IMR-90 (cell line): ENCODE measurements around the gene HUWE1. TPM values are rescaled to one million over a fixed set of nuclear protein-coding genes. Genes with fewer than 3 reads are reported as not detected.

Experiments used
- ATAC-seq: fragments of 200-7000 bp; cut with Tn5 transposase; 2 replicates; pipeline ENCODE4 v1.9.1; 2020; ENCODE audit warnings: low read depth, mild to moderate bottlenecking, moderate library complexity
- BruUV-seq: library from RNA; stranded (reverse); fragments of 400-500 nt; replicated peaks from 2 replicates; lab custom pipeline; 2021; lab: Mats Ljungman, UMichigan
- CTCF ChIA-PET: fragments of 300-600 bp; formaldehyde crosslinking; extraction: SDS; loops from one replicate; lab custom pipeline; 2021; ENCODE audit warnings: antibody characterized with exemption; lab: Yijun Ruan, JAX
- POLR2A ChIA-PET: fragments of 300-600 bp; sonication (Branson Sonifier 250); formaldehyde crosslinking; loops from one replicate; lab custom pipeline; 2022; ENCODE audit warnings: antibody characterized with exemption; ENCODE audit not compliant: unreplicated experiment; lab: Charles Lee
- DNase-seq: peaks from one replicate; pipeline ENCODE4 v3.0.0; 2013
- H2AFZ ChIP-seq: replicated peaks from 2 replicates; pipeline ENCODE3; 2013; ENCODE audit warnings: low read length, mild to moderate bottlenecking; ENCODE audit not compliant: poor library complexity
- H2AK5ac ChIP-seq: 2 replicates; pipeline ENCODE4 v1.6.1; 2013; ENCODE audit warnings: low read depth, low read length, inconsistent platforms
- H2AK9ac ChIP-seq: replicated peaks from 2 replicates; pipeline ENCODE3; 2013; ENCODE audit warnings: mild to moderate bottlenecking, low read depth, low read length, moderate library complexity; ENCODE audit not compliant: poor library complexity
- H2BK120ac ChIP-seq: 2 replicates; pipeline ENCODE4 v1.6.1; 2013; ENCODE audit warnings: low read depth, low read length, inconsistent platforms
- H2BK15ac ChIP-seq: 3 replicates; pipeline ENCODE4 v1.6.1; 2013; ENCODE audit warnings: low read depth, low read length, inconsistent platforms
- H2BK20ac ChIP-seq: 2 replicates; pipeline ENCODE4 v1.6.1; 2013; ENCODE audit warnings: low read depth, mild to moderate bottlenecking, inconsistent platforms, low read length, moderate library complexity
- H2BK5ac ChIP-seq: 2 replicates; pipeline ENCODE4 v1.6.1; 2013; ENCODE audit warnings: mild to moderate bottlenecking, low read depth, low read length, inconsistent platforms; ENCODE audit not compliant: poor library complexity, severe bottlenecking
- H3K14ac ChIP-seq: replicated peaks from 2 replicates; pipeline ENCODE4 v1.6.1; 2013; ENCODE audit warnings: low read depth, low read length, inconsistent platforms
- H3K18ac ChIP-seq: 2 replicates; pipeline ENCODE4 v1.6.1; 2013; ENCODE audit warnings: low read depth, low read length, control low read depth
- H3K23ac ChIP-seq: 2 replicates; pipeline ENCODE4 v1.6.1; 2013; ENCODE audit warnings: low read depth, low read length, inconsistent platforms
- H3K27ac ChIP-seq: 2 replicates; pipeline ENCODE4 v1.5.1; 2013; ENCODE audit warnings: mild to moderate bottlenecking, control low read depth, low read length; ENCODE audit not compliant: insufficient read depth
- H3K27me3 ChIP-seq: 2 replicates; pipeline ENCODE4 v1.6.1; 2013; ENCODE audit warnings: low read length; ENCODE audit not compliant: control insufficient read depth, insufficient read depth
- H3K36me3 ChIP-seq: 2 replicates; pipeline ENCODE4 v1.6.1; 2013; ENCODE audit warnings: low read length, mixed read lengths; ENCODE audit not compliant: control insufficient read depth, insufficient read depth
- H3K4ac ChIP-seq: 2 replicates; pipeline ENCODE4 v1.6.1; 2013; ENCODE audit warnings: low read depth, low read length, inconsistent platforms
- H3K4me1 ChIP-seq: 2 replicates; pipeline ENCODE4 v1.6.1; 2013; ENCODE audit warnings: low read length, mixed read lengths; ENCODE audit not compliant: control insufficient read depth, insufficient read depth
- H3K4me2 ChIP-seq: 2 replicates; pipeline ENCODE4 v1.6.1; 2013; ENCODE audit warnings: low read depth, mild to moderate bottlenecking, control low read depth, low read length, moderate library complexity
- H3K4me3 ChIP-seq: 2 replicates; pipeline ENCODE4 v1.5.1; 2013; ENCODE audit warnings: low read depth, mild to moderate bottlenecking, control low read depth, low read length, moderate library complexity; ENCODE audit not compliant: insufficient read depth
- H3K56ac ChIP-seq: 2 replicates; pipeline ENCODE4 v1.6.1; 2013; ENCODE audit warnings: low read length, inconsistent platforms; ENCODE audit not compliant: insufficient read depth; ENCODE audit errors: extremely low read depth
- H3K79me1 ChIP-seq, 2 experiments: 2 replicates each; pipeline ENCODE4 v1.6.1; 2013; ENCODE audit warnings: low read length in 2 of 2, inconsistent platforms in 1 of 2, low read depth in 1 of 2
- H3K9ac ChIP-seq: 2 replicates; pipeline ENCODE4 v1.6.1; 2013; ENCODE audit warnings: low read depth, low read length, control low read depth
- H3K9me1 ChIP-seq: 2 replicates; pipeline ENCODE4 v1.6.1; 2013; ENCODE audit warnings: low read length, inconsistent platforms; ENCODE audit not compliant: insufficient read depth
- H3K9me3 ChIP-seq: 2 replicates; pipeline ENCODE4 v1.6.1; 2013; ENCODE audit warnings: low read length; ENCODE audit not compliant: control insufficient read depth, insufficient read depth
- H4K20me1 ChIP-seq: 2 replicates; pipeline ENCODE4 v1.6.1; 2013; ENCODE audit warnings: low read length, inconsistent platforms; ENCODE audit not compliant: insufficient read depth
- H4K5ac ChIP-seq: 2 replicates; pipeline ENCODE4 v1.6.1; 2013; ENCODE audit warnings: mild to moderate bottlenecking, low read depth, low read length, control low read depth
- H4K8ac ChIP-seq, 2 experiments: 2 replicates each; pipeline ENCODE4 v1.6.1; 2013; ENCODE audit warnings: low read depth in 2 of 2, low read length in 2 of 2, control low read depth in 1 of 2, inconsistent platforms in 1 of 2
- H4K91ac ChIP-seq: 2 replicates; pipeline ENCODE4 v1.6.1; 2013; ENCODE audit warnings: low read depth, low read length, inconsistent platforms; ENCODE audit not compliant: insufficient read depth
- CEBPB ChIP-seq: IDR thresholded peaks from 2 replicates; pipeline ENCODE4 v1.6.1; 2012; ENCODE audit warnings: low read depth, low read length, improper control_type of control experiment
- CHD1 ChIP-seq: IDR thresholded peaks from 2 replicates; pipeline ENCODE4 v1.6.1; 2012; ENCODE audit warnings: low read depth, low read length, improper control_type of control experiment
- FOS ChIP-seq: fragments of 150-350 bp; IDR thresholded peaks from 2 replicates; pipeline ENCODE4 v1.6.1; 2016; ENCODE audit warnings: low read depth, low read length
- MAZ ChIP-seq: IDR thresholded peaks from 2 replicates; pipeline ENCODE4 v1.6.1; 2012; ENCODE audit warnings: low read depth, mild to moderate bottlenecking, low read length, improper control_type of control experiment, moderate library complexity, borderline replicate concordance
- NFE2L2 ChIP-seq: fragments of 150-350 bp; IDR thresholded peaks from 2 replicates; pipeline ENCODE4 v1.6.1; 2016; ENCODE audit warnings: low read depth, mild to moderate bottlenecking, low read length
- POLR2A ChIP-seq: IDR thresholded peaks from 2 replicates; pipeline ENCODE4 v1.6.1; 2012; ENCODE audit warnings: mild to moderate bottlenecking, low read depth, low read length
- RFX5 ChIP-seq: IDR thresholded peaks from 2 replicates; pipeline ENCODE4 v1.8.0; 2012; ENCODE audit warnings: low read depth, mild to moderate bottlenecking, low read length, moderate library complexity
- WGBS, 2 experiments: methylation state at CpG; one replicate each; pipeline versions ENCODE4 v1.1.5 to v1.1.7; 2013; ENCODE audit warnings: missing lambda C conversion rate in 2 of 2; ENCODE audit not compliant: insufficient read length in 1 of 2; ENCODE audit errors: extremely low coverage in 2 of 2; 5-methylcytosine and 5-hydroxymethylcytosine counted together
- dilution Hi-C: fragments of 300-500 bp; cut with HindIII; formaldehyde crosslinking; loops from one replicate; pipeline ENCODE4 v1.14.3; 2018; ENCODE audit warnings: low sequenced_read_pairs; ENCODE audit not compliant: unreplicated experiment
- in situ Hi-C: fragments of 300-500 bp; cut with MboI; formaldehyde crosslinking; loops from 3 replicates; pipeline ENCODE4 v1.14.3; 2019; ENCODE audit warnings: low sequenced_read_pairs, inconsistent platforms, mixed read lengths
- intact Hi-C: fragments of 100-400 bp; cut with micrococcal nuclease; formaldehyde crosslinking; loops from 2 replicates; pipeline ENCODE4 v1.10.0; 2022
- polyA plus RNA-seq, 3 experiments: library from polyadenylated mRNA; depleted of rRNA; stranded (reverse); fragments of >200 nt; gene quantifications; 2 replicates each; pipeline ENCODE4 v1.2.3, GENCODE V29; 2012; ENCODE audit warnings: low replicate concordance in 1 of 3
- total RNA-seq: library from RNA; depleted of rRNA; stranded (reverse); fragments of >200 nt; gene quantifications from 2 replicates; pipeline ENCODE4 v1.2.3, GENCODE V29; 2012
- TF ChIP-seq, protein P1 (sequence below): conservative IDR thresholded peaks from 2 replicates; pipeline ENCODE4 v1.5.1; 2012; ENCODE audit warnings: mild to moderate bottlenecking, low read depth, low read length, improper control_type of control experiment

The HUWE1 gene
- total and polyA plus RNA-seq, 2 of the 4 experiments (the other 2 are of a cell fraction): 47.6 to 57.7 TPM

DNA sequence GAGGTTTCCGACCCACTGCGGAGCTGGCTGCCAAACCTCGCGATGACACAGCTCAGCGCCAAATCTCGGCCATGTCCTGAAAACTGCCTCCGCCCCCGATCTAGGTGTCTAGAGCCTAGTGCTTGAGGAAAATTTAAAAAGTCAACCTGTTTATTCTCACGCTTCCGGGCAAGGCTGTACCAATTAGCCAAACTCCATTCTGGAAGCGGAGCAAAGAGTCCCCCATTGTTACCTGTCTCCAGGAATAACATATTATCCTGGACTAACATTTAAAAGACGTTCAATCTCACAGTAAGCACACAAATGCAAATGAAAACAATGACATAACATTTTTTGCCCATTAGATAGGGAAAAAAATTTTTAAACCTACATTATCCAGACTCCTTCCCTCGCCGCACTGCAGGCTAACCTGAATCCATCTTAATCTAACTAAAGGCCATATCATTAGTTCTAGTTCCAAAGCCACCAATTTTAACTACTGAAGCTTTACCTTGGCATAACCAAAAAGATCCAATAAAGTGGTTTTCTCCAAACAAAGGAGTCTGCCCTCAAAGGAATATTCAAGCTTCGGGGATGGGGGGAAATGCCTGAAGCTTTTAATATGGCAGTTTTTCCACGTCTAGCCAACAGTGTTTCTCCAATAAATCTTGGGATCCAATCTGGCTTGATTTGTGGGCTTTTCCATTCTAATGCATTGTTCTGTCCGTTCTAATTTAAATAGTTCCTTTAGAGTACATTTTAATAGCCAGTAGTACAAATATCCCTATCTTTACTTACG lies 1.9 kb downstream of the HUWE1 start:
- peak overlapping the region; percentile 85 for H4K5ac ChIP-seq
- H3K79me1 ChIP-seq: no peaks in the 10 kb centered on the region
- 0 out of 2 replicates have a peak overlapping the region, but pooled peaks have one; percentile 44 for H3K14ac ChIP-seq
- H2AK9ac ChIP-seq: no peak overlapping the region
- DNase-seq: no peak
- H3K4me2 ChIP-seq: peak overlapping the region; percentile 94
- no peaks in the 10 kb centered on the region for H3K4me1 ChIP-seq
- no peaks in the 10 kb centered on the region for H3K27me3 ChIP-seq
- TF ChIP-seq NFE2L2: no peak
- TF ChIP-seq POLR2A: no peak
- TF ChIP-seq MAZ: no peak
- no peak for TF ChIP-seq FOS
- TF ChIP-seq CEBPB: no peak
- no peak for TF ChIP-seq CHD1
- no peak for TF ChIP-seq RFX5
- TF ChIP-seq, protein P1, sequence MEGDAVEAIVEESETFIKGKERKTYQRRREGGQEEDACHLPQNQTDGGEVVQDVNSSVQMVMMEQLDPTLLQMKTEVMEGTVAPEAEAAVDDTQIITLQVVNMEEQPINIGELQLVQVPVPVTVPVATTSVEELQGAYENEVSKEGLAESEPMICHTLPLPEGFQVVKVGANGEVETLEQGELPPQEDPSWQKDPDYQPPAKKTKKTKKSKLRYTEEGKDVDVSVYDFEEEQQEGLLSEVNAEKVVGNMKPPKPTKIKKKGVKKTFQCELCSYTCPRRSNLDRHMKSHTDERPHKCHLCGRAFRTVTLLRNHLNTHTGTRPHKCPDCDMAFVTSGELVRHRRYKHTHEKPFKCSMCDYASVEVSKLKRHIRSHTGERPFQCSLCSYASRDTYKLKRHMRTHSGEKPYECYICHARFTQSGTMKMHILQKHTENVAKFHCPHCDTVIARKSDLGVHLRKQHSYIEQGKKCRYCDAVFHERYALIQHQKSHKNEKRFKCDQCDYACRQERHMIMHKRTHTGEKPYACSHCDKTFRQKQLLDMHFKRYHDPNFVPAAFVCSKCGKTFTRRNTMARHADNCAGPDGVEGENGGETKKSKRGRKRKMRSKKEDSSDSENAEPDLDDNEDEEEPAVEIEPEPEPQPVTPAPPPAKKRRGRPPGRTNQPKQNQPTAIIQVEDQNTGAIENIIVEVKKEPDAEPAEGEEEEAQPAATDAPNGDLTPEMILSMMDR: no peak
- no TSS peak for BruUV-seq
- H2BK120ac ChIP-seq: no peak overlapping the region
- ChIA-PET CTCF (interaction anchor here (0.9 kb wide), 1 partner anchor 43 kb away, joined by 3 read pairs; no protein-coding TSS in a partner anchor), POLR2A (interaction anchor here (0.9 kb wide), 1 partner anchor 499 kb away, joined by 3 read pairs; the partner anchor contains the start of gene FAM120C)
- H3K9me3 ChIP-seq: no peaks in the 10 kb centered on the region
- peaks cover 2% of the 10 kb centered on the region; the same call in 1 of the 2 replicates for H3K36me3 ChIP-seq
- dilution Hi-C loops: no loop called here
- 50% methylated on average over 1 of the region's 18 CpGs; no CpG with 5 or more reads in 1 of the 2 experiments for WGBS, 2 experiments
- no peak overlapping the region for H4K91ac ChIP-seq
- peak overlapping the region; percentile 62 for H3K27ac ChIP-seq
- peak overlapping the region; percentile 82 for H3K9ac ChIP-seq
- H2AK5ac ChIP-seq: no peak overlapping the region
- H3K18ac ChIP-seq: peak overlapping the region; percentile 32; the same call in 1 of the 2 replicates
- intact Hi-C loops: loop anchor here (5.0 to 10.0 kb wide), 2 partner anchors 148 to 500 kb away; partner anchors contain the start of gene FAM120C
- H4K20me1 ChIP-seq: peaks cover 25% of the 10 kb centered on the region
- no peak overlapping the region for H2BK15ac ChIP-seq
- peak overlapping the region; percentile 82 for H2AFZ ChIP-seq
- H4K8ac ChIP-seq: peak overlapping the region; percentile 77 to 88
- 0 out of 2 replicates have a peak overlapping the region, but pooled peaks have one; percentile 25 for H3K23ac ChIP-seq
- no peak overlapping the region for H3K4ac ChIP-seq
- H3K4me3 ChIP-seq: peak overlapping the region; percentile 60
- no peak overlapping the region for H2BK20ac ChIP-seq
- peak overlapping the region; percentile 83 for H3K56ac ChIP-seq
- ATAC-seq: no peak
- peak overlapping the region; percentile 72 for H2BK5ac ChIP-seq
- H3K9me1 ChIP-seq: no peaks in the 10 kb centered on the region
- in situ Hi-C loops: no loop called here
